ENCODE results near the gene MLLT3.
"Not testable (repeated sequence)": the region's sequence is repeated elsewhere in the genome, so short reads cannot be mapped to it uniquely, and the experiment has no call there.

The MLLT3 gene

DNA sequence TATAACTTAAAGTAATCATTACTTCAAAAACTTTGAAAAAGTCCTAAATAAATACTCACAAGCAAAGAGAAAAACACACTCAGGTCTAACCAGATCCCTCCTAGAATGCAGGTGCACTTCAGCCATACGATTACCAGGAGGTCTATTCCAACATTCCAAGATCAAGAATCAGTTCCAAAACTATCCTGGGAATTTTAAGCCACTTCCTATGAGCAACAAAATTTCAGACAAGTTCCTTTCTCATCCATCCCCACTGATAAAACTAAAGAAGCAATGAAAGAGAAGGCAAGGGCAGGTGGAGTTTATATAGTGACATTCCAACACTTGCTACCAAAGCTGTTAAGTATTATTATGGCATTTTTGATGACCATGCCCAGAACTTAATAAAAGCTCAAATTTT, 29.6 kb downstream of the MLLT3 start:
- TF ChIP-seq, protein P1, sequence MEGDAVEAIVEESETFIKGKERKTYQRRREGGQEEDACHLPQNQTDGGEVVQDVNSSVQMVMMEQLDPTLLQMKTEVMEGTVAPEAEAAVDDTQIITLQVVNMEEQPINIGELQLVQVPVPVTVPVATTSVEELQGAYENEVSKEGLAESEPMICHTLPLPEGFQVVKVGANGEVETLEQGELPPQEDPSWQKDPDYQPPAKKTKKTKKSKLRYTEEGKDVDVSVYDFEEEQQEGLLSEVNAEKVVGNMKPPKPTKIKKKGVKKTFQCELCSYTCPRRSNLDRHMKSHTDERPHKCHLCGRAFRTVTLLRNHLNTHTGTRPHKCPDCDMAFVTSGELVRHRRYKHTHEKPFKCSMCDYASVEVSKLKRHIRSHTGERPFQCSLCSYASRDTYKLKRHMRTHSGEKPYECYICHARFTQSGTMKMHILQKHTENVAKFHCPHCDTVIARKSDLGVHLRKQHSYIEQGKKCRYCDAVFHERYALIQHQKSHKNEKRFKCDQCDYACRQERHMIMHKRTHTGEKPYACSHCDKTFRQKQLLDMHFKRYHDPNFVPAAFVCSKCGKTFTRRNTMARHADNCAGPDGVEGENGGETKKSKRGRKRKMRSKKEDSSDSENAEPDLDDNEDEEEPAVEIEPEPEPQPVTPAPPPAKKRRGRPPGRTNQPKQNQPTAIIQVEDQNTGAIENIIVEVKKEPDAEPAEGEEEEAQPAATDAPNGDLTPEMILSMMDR (IDR thresholded peaks at IDR 0.05; ENCODE audit: control insufficient read depth, insufficient read depth, low read depth, low read length, missing control alignments) = no peak
- H3K4me3 ChIP-seq (ENCODE audit: control insufficient read depth, low read depth, low read length) = no peak overlapping the region
- no peak for DNase-seq (ENCODE audit: low read depth)

DNA sequence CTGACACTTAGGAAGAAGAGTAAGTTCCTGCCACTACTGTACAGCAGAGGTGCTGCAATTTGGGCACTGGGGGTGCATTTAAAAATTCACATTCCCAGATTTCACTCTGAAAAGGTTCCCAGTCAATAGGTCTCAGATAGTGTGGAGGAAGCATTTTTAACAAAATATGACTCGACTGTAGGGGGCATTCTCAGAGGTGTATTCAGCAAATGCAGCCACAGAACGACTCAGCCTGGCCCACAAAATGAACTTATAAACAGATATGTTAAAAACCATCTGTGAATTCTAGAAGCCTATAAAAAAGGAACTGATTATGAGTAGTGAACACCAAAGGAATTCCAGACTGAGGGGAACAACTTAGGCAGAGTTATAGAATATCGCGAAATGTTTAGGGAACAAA, 31.1 kb downstream of the MLLT3 start:
- no peak overlapping the region for H3K4me3 ChIP-seq (ENCODE audit: control insufficient read depth, low read depth, low read length)
- no peak for DNase-seq (ENCODE audit: low read depth)
- TF ChIP-seq, protein P1 (IDR thresholded peaks at IDR 0.05; ENCODE audit: control insufficient read depth, insufficient read depth, low read depth, low read length, missing control alignments) = no peak

DNA sequence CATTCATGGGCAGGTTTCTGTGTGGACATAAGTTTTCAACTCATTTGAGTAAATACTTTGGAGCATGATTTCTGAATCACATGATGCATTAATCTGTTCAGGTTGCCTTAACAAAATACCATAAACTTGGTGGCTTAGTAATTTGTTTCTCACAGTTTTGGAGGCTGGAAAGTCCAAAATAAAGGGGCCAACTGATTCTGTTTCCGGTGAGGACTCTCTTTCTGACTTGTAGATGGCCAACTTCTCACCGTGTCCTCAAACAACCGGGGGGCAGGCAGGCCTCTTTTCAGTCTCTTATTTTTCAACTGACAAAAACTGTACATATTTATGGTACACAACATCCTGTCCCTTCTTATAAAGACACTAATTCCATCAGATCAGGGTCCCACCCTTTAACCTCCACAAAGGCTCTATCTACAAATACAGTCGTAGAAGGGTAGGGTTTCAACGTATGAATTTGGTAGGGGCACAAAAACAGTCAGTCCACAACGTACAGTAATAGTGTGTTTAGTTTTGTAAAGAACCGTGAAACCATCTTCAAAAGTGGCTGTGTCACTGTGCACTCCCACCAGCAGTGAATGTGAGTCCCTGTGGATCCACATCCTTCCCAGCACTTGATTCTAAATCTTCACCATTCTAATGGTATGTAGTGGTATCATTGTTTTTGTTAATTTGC, 37.2 kb downstream of the MLLT3 start:
- DNase-seq (ENCODE audit: low read depth) = no peak
- TF ChIP-seq, protein P1 (IDR thresholded peaks at IDR 0.05; ENCODE audit: control insufficient read depth, insufficient read depth, low read depth, low read length, missing control alignments) = no peak
- no peak overlapping the region for H3K4me3 ChIP-seq (ENCODE audit: control insufficient read depth, low read depth, low read length)

DNA sequence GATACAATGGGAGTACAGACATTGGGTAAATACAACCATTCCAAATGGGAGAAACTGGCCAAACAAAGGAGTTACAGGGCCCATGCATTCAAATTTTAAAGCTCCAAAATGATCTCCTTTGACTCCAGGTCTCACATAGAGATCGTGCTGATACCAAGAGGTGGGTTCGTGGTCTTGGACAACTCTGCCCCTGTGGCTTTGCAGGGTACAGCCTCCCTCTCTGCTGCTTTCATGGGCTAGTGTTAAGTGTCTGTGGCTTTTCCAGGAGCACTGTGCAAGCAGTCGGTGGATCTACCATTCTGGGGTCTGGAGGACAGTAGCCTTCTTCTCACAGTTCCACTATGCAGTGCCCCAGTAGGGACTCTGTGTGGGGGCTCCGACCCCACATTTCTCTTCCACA, 39.2 kb downstream of the MLLT3 start:
- DNase-seq (ENCODE audit: low read depth); H3K4me3 ChIP-seq (ENCODE audit: control insufficient read depth, low read depth, low read length): not testable (repeated sequence)

DNA sequence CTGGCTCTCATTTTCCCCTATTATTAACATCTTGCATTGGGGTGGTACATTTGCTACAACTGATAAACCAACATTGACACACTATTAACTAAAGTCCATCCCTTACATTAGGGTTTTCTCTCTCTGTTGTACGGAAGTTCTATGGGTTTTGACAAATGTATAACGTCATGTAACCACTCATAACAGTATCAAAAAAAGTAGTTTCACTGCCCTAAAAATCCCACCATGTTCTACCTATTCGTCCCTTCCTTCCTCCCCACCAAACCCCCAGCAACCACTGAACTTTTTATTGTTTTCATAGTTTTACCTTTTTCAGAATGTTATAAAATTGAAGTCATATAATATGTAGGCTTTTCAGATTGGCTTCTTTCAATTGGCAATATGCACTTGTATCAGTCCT, 40.1 kb downstream of the MLLT3 start:
- no peak for DNase-seq (ENCODE audit: low read depth)
- TF ChIP-seq, protein P1 (IDR thresholded peaks at IDR 0.05; ENCODE audit: control insufficient read depth, insufficient read depth, low read depth, low read length, missing control alignments) = no peak
- H3K4me3 ChIP-seq (ENCODE audit: control insufficient read depth, low read depth, low read length) = no peak overlapping the region

DNA sequence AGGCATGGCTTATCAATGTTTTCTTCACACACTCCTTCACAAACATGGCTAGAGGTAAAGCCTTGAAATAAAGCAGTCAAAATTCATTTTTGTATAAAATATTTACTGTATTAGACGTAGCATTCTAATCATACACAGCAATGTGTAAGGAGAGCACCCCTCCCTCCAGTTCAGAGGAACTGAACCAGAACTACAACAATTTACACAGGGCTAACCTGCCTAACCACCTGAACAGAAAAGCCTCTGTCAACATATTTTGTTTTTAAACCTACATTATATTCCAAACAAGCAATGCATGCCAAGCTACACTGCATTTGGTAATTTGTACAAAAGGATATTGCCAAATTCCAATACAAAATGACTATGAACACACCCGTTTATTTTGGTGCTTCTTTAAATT, 41.6 kb downstream of the MLLT3 start:
- TF ChIP-seq, protein P1 (IDR thresholded peaks at IDR 0.05; ENCODE audit: control insufficient read depth, insufficient read depth, low read depth, low read length, missing control alignments) = no peak
- no peak overlapping the region for H3K4me3 ChIP-seq (ENCODE audit: control insufficient read depth, low read depth, low read length)
- no peak for DNase-seq (ENCODE audit: low read depth)

DNA sequence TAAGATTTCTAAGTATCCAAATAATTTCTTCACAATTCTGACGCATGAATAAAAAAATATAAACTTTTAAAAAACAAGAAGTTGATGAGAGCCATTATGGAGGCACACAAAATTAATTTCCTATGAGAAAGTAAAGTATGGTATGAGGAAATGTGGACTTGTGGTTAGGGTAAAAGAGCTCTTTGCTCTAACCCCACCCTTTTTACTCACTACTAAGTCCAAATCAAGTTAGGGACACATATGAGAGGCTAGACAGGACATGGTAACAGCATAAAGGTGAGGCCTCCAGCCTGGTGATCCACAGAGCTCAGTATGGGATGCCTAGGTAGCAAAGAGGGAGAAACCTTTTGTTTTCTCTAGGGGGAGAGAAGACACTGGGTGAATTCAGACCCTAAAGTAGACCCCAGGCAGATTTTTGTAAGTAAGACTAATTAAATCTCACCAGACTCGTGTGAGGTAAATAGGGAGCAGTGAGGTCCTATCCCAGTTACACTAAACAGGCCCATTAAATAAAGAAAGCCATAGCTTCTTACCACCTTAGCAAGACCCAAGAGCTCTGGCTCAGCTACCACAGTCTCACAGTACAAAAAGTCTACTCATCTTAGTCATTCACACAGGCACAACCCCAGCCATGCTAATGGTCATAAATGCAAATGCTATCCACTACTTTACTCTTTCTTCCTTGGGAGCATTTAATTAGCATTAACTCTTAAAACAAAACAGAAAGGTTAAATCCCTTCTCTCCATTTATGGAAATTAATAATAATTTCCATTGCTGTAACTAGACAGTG, 42.6 kb downstream of the MLLT3 start:
- H3K4me3 ChIP-seq (ENCODE audit: control insufficient read depth, low read depth, low read length) = no peak overlapping the region
- no peak for DNase-seq (ENCODE audit: low read depth)
- TF ChIP-seq, protein P1 (IDR thresholded peaks at IDR 0.05; ENCODE audit: control insufficient read depth, insufficient read depth, low read depth, low read length, missing control alignments) = no peak
